H9 (cell line): ENCODE data around the gene TMIE. TPM values are rescaled to one million over a fixed set of nuclear protein-coding genes. Genes with fewer than 3 reads are reported as not detected.

Experiments used
- DNase-seq: peaks from one replicate; pipeline ENCODE4 v3.0.0-alpha.2; 2017
- H2AFZ ChIP-seq: one replicate; pipeline ENCODE4 v1.6.1; 2013; ENCODE audit warnings: mild to moderate bottlenecking, low read length, control low read depth, moderate library complexity
- H2AK5ac ChIP-seq: 2 replicates; pipeline ENCODE4 v1.6.1; 2013; ENCODE audit warnings: low read length, control low read depth, mixed read lengths; ENCODE audit not compliant: insufficient read length
- H2BK120ac ChIP-seq: one replicate; pipeline ENCODE4 v1.6.1; 2013; ENCODE audit warnings: low read depth, mild to moderate bottlenecking, low read length, control low read depth, inconsistent platforms; ENCODE audit not compliant: poor library complexity, severe bottlenecking
- H2BK12ac ChIP-seq: 2 replicates; pipeline ENCODE4 v1.6.1; 2013; ENCODE audit warnings: low read length, control low read depth, mixed read lengths, low read depth; ENCODE audit not compliant: insufficient read length
- H2BK15ac ChIP-seq: 2 replicates; pipeline ENCODE4 v1.6.1; 2013; ENCODE audit warnings: low read depth, low read length, control low read depth
- H2BK20ac ChIP-seq: one replicate; pipeline ENCODE4 v1.6.1; 2013; ENCODE audit warnings: low read depth, mild to moderate bottlenecking, low read length, control low read depth, inconsistent platforms; ENCODE audit not compliant: poor library complexity, severe bottlenecking
- H2BK5ac ChIP-seq: 2 replicates; pipeline ENCODE4 v1.6.1; 2013; ENCODE audit warnings: low read length, control low read depth, mixed read lengths; ENCODE audit not compliant: insufficient read length
- H3K14ac ChIP-seq: 2 replicates; pipeline ENCODE4 v1.6.1; 2013; ENCODE audit warnings: low read length, control low read depth; ENCODE audit not compliant: insufficient read depth
- H3K18ac ChIP-seq: 2 replicates; pipeline ENCODE4 v1.6.1; 2013; ENCODE audit warnings: low read depth, mild to moderate bottlenecking, mixed read lengths, low read length, control low read depth; ENCODE audit not compliant: insufficient read length
- H3K23ac ChIP-seq: 2 replicates; pipeline ENCODE4 v1.6.1; 2013; ENCODE audit warnings: low read length, control low read depth, mixed read lengths, low read depth; ENCODE audit not compliant: insufficient read length
- H3K23me2 ChIP-seq: 2 replicates; pipeline ENCODE4 v1.6.1; 2013; ENCODE audit warnings: low read depth, mild to moderate bottlenecking, mixed read lengths, low read length, control low read depth; ENCODE audit not compliant: insufficient read length, poor library complexity, severe bottlenecking
- H3K27ac ChIP-seq: 2 replicates; pipeline ENCODE4 v1.5.1; 2013; ENCODE audit warnings: low read length, control low read depth, mixed read lengths, low read depth; ENCODE audit not compliant: insufficient read length
- H3K27me3 ChIP-seq: 2 replicates; pipeline ENCODE4 v1.6.1; 2013; ENCODE audit warnings: low read length, control low read depth, inconsistent platforms; ENCODE audit not compliant: insufficient read depth
- H3K4ac ChIP-seq: 2 replicates; pipeline ENCODE4 v1.6.1; 2013; ENCODE audit warnings: low read depth, mild to moderate bottlenecking, control low read depth, inconsistent platforms, low read length, moderate library complexity
- H3K4me1 ChIP-seq: 2 replicates; pipeline ENCODE4 v1.6.1; 2013; ENCODE audit warnings: low read length, control low read depth, inconsistent platforms; ENCODE audit not compliant: insufficient read depth
- H3K4me2 ChIP-seq: 2 replicates; pipeline ENCODE4 v1.6.1; 2013; ENCODE audit warnings: low read length, control low read depth, mixed read lengths; ENCODE audit not compliant: insufficient read length, insufficient read depth
- H3K56ac ChIP-seq: 2 replicates; pipeline ENCODE4 v1.6.1; 2013; ENCODE audit warnings: low read depth, mild to moderate bottlenecking, mixed read lengths, low read length, control low read depth; ENCODE audit not compliant: insufficient read length
- H3K79me1 ChIP-seq: 2 replicates; pipeline ENCODE4 v1.6.1; 2013; ENCODE audit warnings: low read depth, mild to moderate bottlenecking, moderate library complexity, low read length, control low read depth, inconsistent platforms; ENCODE audit not compliant: insufficient read depth, poor library complexity, severe bottlenecking
- H3K79me2 ChIP-seq: 2 replicates; pipeline ENCODE4 v1.6.1; 2013; ENCODE audit warnings: low read length, control low read depth, inconsistent platforms; ENCODE audit not compliant: insufficient read depth
- H3K9ac ChIP-seq: 2 replicates; pipeline ENCODE4 v1.6.1; 2013; ENCODE audit warnings: low read length, control low read depth, mixed read lengths; ENCODE audit not compliant: insufficient read length; ENCODE audit errors: extremely low read depth
- H3K9me3 ChIP-seq: one replicate; pipeline ENCODE4 v1.6.1; 2013; ENCODE audit warnings: low read depth, low read length, inconsistent platforms; ENCODE audit not compliant: control insufficient read depth
- H3T11ph ChIP-seq: one replicate; pipeline ENCODE4 v1.6.1; 2013; ENCODE audit warnings: mild to moderate bottlenecking, low read length, control low read depth, inconsistent platforms
- H4K20me1 ChIP-seq: one replicate; pipeline ENCODE4 v1.6.1; 2013; ENCODE audit not compliant: control insufficient read depth, insufficient read length, insufficient read depth
- H4K5ac ChIP-seq: 2 replicates; pipeline ENCODE4 v1.6.1; 2013; ENCODE audit warnings: low read depth, mild to moderate bottlenecking, mixed read lengths, low read length, control low read depth; ENCODE audit not compliant: insufficient read length
- H4K8ac ChIP-seq: replicated peaks from 2 replicates; pipeline ENCODE4 v1.6.1; 2013; ENCODE audit warnings: low read length, control low read depth, mixed read lengths, low read depth; ENCODE audit not compliant: insufficient read length
- H4K91ac ChIP-seq: 2 replicates; pipeline ENCODE4 v1.6.1; 2013; ENCODE audit warnings: low read depth, mild to moderate bottlenecking, moderate library complexity, mixed read lengths, low read length, control low read depth; ENCODE audit not compliant: insufficient read length
- H3K27ac Mint-ChIP-seq, 3 experiments: 2 replicates in 2 of 3; 3 replicates in 1 of 3; pipeline ENCODE4 v1.8.0; 2020 to 2021; ENCODE audit warnings: mixed read lengths in 3 of 3, mild to moderate bottlenecking in 1 of 3, moderate library complexity in 1 of 3
- H3K27me3 Mint-ChIP-seq: 2 replicates; pipeline ENCODE4 v1.8.0; 2021; ENCODE audit warnings: low read depth, mild to moderate bottlenecking, moderate library complexity, mixed read lengths
- H3K36me3 Mint-ChIP-seq, 3 experiments: 2 replicates in 2 of 3; 3 replicates in 1 of 3; pipeline ENCODE4 v1.8.0; 2020 to 2021; ENCODE audit warnings: low read depth in 3 of 3, mixed read lengths in 3 of 3; ENCODE audit not compliant: insufficient read depth in 1 of 3
- H3K4me1 Mint-ChIP-seq, 2 experiments: 2 replicates each; pipeline ENCODE4 v1.8.0; 2020; ENCODE audit warnings: mixed read lengths in 2 of 2
- H3K4me3 Mint-ChIP-seq, 2 experiments: 2 replicates in 1 of 2; 3 replicates in 1 of 2; pipeline ENCODE4 v1.8.0; 2020 to 2021; ENCODE audit warnings: mild to moderate bottlenecking in 2 of 2, mixed read lengths in 2 of 2, moderate library complexity in 1 of 2
- H3K9me3 Mint-ChIP-seq, 2 experiments: 2 replicates in 1 of 2; 3 replicates in 1 of 2; pipeline ENCODE4 v1.8.0; 2020; ENCODE audit warnings: mild to moderate bottlenecking in 2 of 2, mixed read lengths in 2 of 2, moderate library complexity in 1 of 2
- CTCF ChIP-seq: fragments of 200-600 bp; sonication (generic); conservative IDR thresholded peaks from 3 replicates; pipeline ENCODE4 v1.8.0; 2021; ENCODE audit warnings: antibody characterized with exemption, mild to moderate bottlenecking
- WGBS: extraction: QIAGEN DNeasy Blood & Tissue Kit; methylation state at CpG from one replicate; pipeline ENCODE4 v1.1.7; 2013; ENCODE audit warnings: missing lambda C conversion rate, low lambda C conversion rate, mixed read lengths; ENCODE audit not compliant: insufficient read length; ENCODE audit errors: extremely low coverage; 5-methylcytosine and 5-hydroxymethylcytosine counted together
- total RNA-seq: library from RNA; stranded (reverse); gene quantifications from 2 replicates; pipeline ENCODE4 v1.2.1, GENCODE V29; 2021

TMIE gene
- total RNA-seq, 1 experiment from 2014 or later, result 0.63 TPM

DNA sequence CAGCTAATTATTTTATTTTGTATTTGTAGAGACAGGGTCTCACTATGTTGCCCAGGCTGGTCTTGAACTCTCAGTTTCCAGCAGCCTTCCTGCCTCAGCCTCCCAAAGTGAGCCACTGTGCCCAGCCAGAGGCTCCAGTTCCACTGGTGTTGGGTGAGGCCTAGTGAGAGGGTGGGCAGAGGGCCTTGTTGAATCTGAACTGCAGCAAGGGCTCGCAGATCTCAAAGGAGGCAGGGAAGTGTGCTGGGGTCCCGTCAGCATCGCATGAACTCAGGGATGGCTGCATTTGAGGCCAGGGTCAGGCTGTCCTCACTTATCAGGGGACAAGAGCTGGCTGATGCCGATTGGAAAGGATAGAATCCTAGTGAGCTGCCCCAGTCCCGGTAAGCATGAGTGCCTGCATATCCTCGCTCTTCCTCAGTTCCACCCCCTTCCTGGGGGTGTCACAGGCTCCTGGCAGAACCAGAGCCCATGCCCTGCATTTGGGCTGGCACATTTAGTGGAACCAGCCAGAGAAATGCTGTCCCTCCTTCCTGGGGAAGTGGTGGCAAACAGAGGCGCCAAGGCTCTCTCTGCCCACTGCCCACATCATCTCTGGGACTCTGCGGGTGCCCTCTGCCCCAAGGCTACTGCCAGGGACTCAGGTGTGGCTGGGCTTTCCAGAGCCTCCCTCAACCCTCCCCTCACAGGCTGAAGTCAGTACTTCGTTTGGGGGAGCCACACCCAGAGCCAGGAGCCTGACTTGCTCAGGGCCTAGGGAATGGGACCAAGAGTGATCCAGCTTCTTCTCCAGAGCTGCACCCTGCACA is 31.8 kb upstream of the TMIE start:
- H4K5ac ChIP-seq, result no peak overlapping the region
- no peak for TF ChIP-seq CTCF
- H3T11ph ChIP-seq, result no peak overlapping the region
- Mint-ChIP-seq H3K4me1 (peaks cover 2 to 7% of the 10 kb centered on the region in 2 experiments; a peak in 3 of 4 replicates), H3K9me3 (no peaks in the 10 kb centered on the region), H3K36me3 (peaks cover 0 to 7% (median 0%) of the 10 kb centered on the region in 3 experiments; a peak in 2 of 7 replicates), H3K4me3 (no peak overlapping the region), H3K27me3 (no peaks in the 10 kb centered on the region; the same call in none of the 2 replicates), H3K27ac (no peak overlapping the region)
- H2BK12ac ChIP-seq, result no peak overlapping the region
- no peak overlapping the region for H3K9ac ChIP-seq
- no peak overlapping the region for H4K8ac ChIP-seq
- no peak overlapping the region for H2BK120ac ChIP-seq
- H3K4me2 ChIP-seq, result no peak overlapping the region
- no peaks in the 10 kb centered on the region for H3K4me1 ChIP-seq
- no peak overlapping the region for H3K4ac ChIP-seq
- no peak overlapping the region for H3K23ac ChIP-seq
- H3K23me2 ChIP-seq, result no peaks in the 10 kb centered on the region
- H3K79me2 ChIP-seq, result no peaks in the 10 kb centered on the region
- H3K18ac ChIP-seq, result no peak overlapping the region
- H3K56ac ChIP-seq, result no peak overlapping the region
- no peak overlapping the region for H3K27ac ChIP-seq
- H4K91ac ChIP-seq, result no peak overlapping the region
- no peak overlapping the region for H2BK15ac ChIP-seq
- H2BK20ac ChIP-seq, result no peak overlapping the region
- H2BK5ac ChIP-seq, result no peak overlapping the region
- no peaks in the 10 kb centered on the region for H4K20me1 ChIP-seq
- no peaks in the 10 kb centered on the region for H3K27me3 ChIP-seq
- peak; percentile 24 for DNase-seq
- no CpG with 5 or more reads among the region's 9 CpGs for WGBS
- no peaks in the 10 kb centered on the region for H3K9me3 ChIP-seq
- no peak overlapping the region for H2AK5ac ChIP-seq
- no peak overlapping the region for H2AFZ ChIP-seq
- no peak overlapping the region for H3K14ac ChIP-seq
- H3K79me1 ChIP-seq, result no peaks in the 10 kb centered on the region
